ENCODE results near the gene RAD9A.

Gene RAD9A

DNA sequence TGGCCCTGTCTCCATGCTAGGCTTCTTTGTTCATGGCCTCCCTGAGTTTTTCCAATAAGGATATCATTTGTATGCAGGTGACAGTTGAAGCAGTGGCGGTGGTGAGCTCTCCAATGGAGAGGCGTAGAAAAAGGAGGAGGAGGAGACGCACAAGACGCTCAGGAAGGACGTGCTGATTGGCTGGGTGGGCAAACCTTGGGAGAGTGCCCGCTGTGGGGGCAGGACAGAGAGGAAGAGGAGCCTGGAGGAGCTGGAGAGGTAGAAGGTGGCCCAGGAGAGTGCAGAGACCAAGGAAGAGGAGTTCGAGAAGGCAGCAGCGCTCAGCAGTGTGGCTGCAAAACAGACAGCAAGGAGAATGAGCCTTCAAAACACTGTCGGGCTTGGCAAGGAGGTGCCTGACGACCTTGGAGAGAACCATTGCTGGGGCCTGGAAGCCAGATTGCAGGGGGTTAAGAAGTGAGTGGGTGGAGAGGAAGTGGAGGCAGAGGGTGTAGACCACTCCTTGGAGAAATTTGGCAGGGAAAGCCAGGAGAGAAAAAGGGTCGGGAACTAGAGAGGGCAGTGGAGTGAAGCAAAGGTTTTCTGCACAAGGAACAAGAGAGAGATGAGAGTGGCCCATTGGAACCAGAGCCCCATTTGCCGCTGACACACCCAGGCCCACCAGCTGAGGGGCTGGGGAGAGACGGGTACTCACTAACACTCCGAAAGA, 25.9 kb upstream of the RAD9A start:
- H3K9me3 ChIP-seq (ENCODE audit: insufficient read depth, low read length): no peaks in the 10 kb centered on the region
- peaks cover 8% of the 10 kb centered on the region for H3K36me3 ChIP-seq (replicated peaks; ENCODE audit: low read depth, low read length)
- H3K4me1 ChIP-seq (ENCODE audit: low read length): no peaks in the 10 kb centered on the region; the same call in 1 of the 2 replicates
- TF ChIP-seq, protein P1, sequence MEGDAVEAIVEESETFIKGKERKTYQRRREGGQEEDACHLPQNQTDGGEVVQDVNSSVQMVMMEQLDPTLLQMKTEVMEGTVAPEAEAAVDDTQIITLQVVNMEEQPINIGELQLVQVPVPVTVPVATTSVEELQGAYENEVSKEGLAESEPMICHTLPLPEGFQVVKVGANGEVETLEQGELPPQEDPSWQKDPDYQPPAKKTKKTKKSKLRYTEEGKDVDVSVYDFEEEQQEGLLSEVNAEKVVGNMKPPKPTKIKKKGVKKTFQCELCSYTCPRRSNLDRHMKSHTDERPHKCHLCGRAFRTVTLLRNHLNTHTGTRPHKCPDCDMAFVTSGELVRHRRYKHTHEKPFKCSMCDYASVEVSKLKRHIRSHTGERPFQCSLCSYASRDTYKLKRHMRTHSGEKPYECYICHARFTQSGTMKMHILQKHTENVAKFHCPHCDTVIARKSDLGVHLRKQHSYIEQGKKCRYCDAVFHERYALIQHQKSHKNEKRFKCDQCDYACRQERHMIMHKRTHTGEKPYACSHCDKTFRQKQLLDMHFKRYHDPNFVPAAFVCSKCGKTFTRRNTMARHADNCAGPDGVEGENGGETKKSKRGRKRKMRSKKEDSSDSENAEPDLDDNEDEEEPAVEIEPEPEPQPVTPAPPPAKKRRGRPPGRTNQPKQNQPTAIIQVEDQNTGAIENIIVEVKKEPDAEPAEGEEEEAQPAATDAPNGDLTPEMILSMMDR (IDR thresholded peaks at IDR 0.05; ENCODE audit: low read depth, low read length): no peak
- TF ChIP-seq EZH2phosphoT487 (IDR thresholded peaks at IDR 0.05; ENCODE audit: low read depth): no peak
- H3K9ac ChIP-seq (ENCODE audit: low read length): no peak overlapping the region
- no peak overlapping the region for H3K4me2 ChIP-seq (ENCODE audit: low read length)
- H4K20me1 ChIP-seq (ENCODE audit: insufficient read depth, low read length): peaks cover 4% of the 10 kb centered on the region; the same call in 1 of the 2 replicates
- H3K27me3 ChIP-seq (ENCODE audit: low read depth, low read length): no peaks in the 10 kb centered on the region
- H2AFZ ChIP-seq (ENCODE audit: low read depth, low read length): no peak overlapping the region
- H3K27ac ChIP-seq (ENCODE audit: low read length): no peak overlapping the region
- no peak overlapping the region for H3K4me3 ChIP-seq (ENCODE audit: low read length)
- peaks cover 10% of the 10 kb centered on the region for H3K79me2 ChIP-seq (ENCODE audit: low read length)

DNA sequence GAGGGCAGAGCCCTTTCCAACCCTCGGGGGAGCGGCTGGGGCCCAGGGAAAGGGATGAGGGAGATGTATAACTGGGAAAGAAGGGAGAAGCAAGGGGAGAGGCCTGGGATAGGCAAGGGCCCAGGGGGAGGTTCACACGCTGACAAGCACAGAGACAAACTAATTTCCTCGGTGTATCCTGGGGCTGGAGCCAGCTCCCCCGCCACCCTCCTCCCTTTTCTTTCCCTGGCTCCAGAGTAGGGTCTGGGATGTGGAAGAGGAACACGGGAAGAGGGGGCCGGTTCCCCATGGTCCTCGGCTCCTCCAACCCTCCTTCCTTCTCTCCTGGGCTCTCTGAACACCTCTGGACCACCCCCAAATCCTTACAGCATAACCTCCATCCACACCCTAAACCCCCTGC, 25.2 kb upstream of the RAD9A start:
- peaks cover 10% of the 10 kb centered on the region; the same call in 1 of the 2 replicates for H4K20me1 ChIP-seq (ENCODE audit: insufficient read depth, low read length)
- H3K9ac ChIP-seq (ENCODE audit: low read length): no peak overlapping the region
- H3K79me2 ChIP-seq (ENCODE audit: low read length): peaks cover 16% of the 10 kb centered on the region
- no peak overlapping the region for H3K27ac ChIP-seq (ENCODE audit: low read length)
- no peaks in the 10 kb centered on the region for H3K27me3 ChIP-seq (ENCODE audit: low read depth, low read length)
- no peaks in the 10 kb centered on the region for H3K9me3 ChIP-seq (ENCODE audit: insufficient read depth, low read length)
- no peak overlapping the region for H3K4me3 ChIP-seq (ENCODE audit: low read length)
- peaks cover 8% of the 10 kb centered on the region for H3K36me3 ChIP-seq (replicated peaks; ENCODE audit: low read depth, low read length)
- H2AFZ ChIP-seq (ENCODE audit: low read depth, low read length): no peak overlapping the region
- peaks cover 6% of the 10 kb centered on the region for H3K4me1 ChIP-seq (ENCODE audit: low read length)
- TF ChIP-seq, protein P1 (IDR thresholded peaks at IDR 0.05; ENCODE audit: low read depth, low read length): no peak
- no peak for TF ChIP-seq EZH2phosphoT487 (IDR thresholded peaks at IDR 0.05; ENCODE audit: low read depth)
- H3K4me2 ChIP-seq (ENCODE audit: low read length): no peak overlapping the region

DNA sequence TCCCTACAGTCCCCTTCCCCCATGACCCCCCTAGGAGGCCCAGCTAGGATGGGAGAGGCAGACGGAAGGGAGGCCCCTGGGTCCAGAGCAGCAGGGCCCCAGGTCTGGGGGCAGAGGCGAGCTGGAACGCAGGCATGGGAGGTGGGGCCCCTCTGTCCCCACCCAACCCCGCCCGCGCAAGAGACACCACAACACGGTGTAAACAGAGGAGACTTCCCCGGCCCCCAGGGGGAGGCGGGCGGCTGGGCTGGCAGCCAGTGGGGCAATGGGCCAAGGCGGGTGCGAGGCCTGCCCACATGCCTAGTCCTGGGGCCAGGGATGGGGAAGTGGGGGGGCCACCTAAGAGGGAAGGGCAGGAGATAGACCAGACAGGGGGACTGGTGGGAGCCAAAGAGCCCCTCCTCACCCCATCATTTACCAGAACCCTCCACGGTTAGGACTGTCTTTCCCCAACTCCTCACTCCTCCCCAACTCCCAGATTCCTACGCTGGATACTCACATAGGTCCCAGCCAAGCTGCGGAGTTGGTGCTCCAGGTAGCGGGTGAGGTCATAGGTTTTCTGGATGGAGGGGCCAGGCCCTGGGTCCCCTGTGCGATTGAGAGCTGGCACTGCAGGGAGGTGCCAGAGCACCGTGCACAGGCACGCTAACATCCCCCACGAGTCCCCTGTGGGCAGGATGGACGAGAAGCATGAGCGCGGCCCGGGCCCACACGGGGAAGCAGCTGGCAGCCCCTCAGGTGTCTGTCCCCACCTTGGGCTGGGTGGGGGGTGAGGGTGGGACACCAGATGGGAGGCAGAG, 24.6 kb upstream of the RAD9A start:
- no peak overlapping the region for H3K4me3 ChIP-seq (ENCODE audit: low read length)
- peaks cover 12% of the 10 kb centered on the region for H3K4me1 ChIP-seq (ENCODE audit: low read length)
- H2AFZ ChIP-seq (ENCODE audit: low read depth, low read length): no peak overlapping the region
- no peak overlapping the region for H3K9ac ChIP-seq (ENCODE audit: low read length)
- H3K36me3 ChIP-seq (replicated peaks; ENCODE audit: low read depth, low read length): peaks cover 8% of the 10 kb centered on the region
- H4K20me1 ChIP-seq (ENCODE audit: insufficient read depth, low read length): peaks cover 10% of the 10 kb centered on the region; the same call in 1 of the 2 replicates
- no peaks in the 10 kb centered on the region for H3K9me3 ChIP-seq (ENCODE audit: insufficient read depth, low read length)
- H3K4me2 ChIP-seq (ENCODE audit: low read length): no peak overlapping the region
- TF ChIP-seq, protein P1 (IDR thresholded peaks at IDR 0.05; ENCODE audit: low read depth, low read length): no peak
- no peak for TF ChIP-seq EZH2phosphoT487 (IDR thresholded peaks at IDR 0.05; ENCODE audit: low read depth)
- H3K27ac ChIP-seq (ENCODE audit: low read length): no peak overlapping the region
- H3K27me3 ChIP-seq (ENCODE audit: low read depth, low read length): no peaks in the 10 kb centered on the region
- peaks cover 22% of the 10 kb centered on the region for H3K79me2 ChIP-seq (ENCODE audit: low read length)

DNA sequence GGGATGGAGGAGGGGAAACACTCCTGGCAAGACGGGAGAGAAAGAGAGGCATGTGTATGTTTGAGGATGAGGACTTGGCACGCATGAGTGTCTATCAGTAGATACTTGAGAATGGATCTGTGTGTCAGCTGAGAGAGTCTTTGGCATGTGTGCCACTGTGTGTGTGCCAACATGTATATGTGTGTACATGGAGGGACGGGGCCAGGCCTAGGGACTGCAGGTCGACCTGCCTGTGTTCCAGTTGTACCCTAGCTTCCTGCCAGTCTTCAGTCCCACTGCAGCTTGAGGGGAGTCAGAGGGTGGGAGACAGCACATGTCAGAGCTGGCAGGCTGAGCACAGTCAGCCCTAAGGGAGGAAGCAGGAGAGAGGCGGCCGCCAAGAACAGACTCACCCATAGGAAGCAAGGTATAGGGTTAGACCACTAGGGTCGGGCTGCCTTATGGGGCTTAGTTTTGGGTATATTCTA, 24.0 kb upstream of the RAD9A start:
- no peak overlapping the region for H3K27ac ChIP-seq (ENCODE audit: low read length)
- H3K36me3 ChIP-seq (replicated peaks; ENCODE audit: low read depth, low read length): peaks cover 8% of the 10 kb centered on the region
- H3K79me2 ChIP-seq (ENCODE audit: low read length): peaks cover 23% of the 10 kb centered on the region
- no peaks in the 10 kb centered on the region for H3K9me3 ChIP-seq (ENCODE audit: insufficient read depth, low read length)
- TF ChIP-seq, protein P1 (IDR thresholded peaks at IDR 0.05; ENCODE audit: low read depth, low read length): no peak
- no peak for TF ChIP-seq EZH2phosphoT487 (IDR thresholded peaks at IDR 0.05; ENCODE audit: low read depth)
- H3K4me3 ChIP-seq (ENCODE audit: low read length): no peak overlapping the region
- no peak overlapping the region for H3K4me2 ChIP-seq (ENCODE audit: low read length)
- no peaks in the 10 kb centered on the region for H3K27me3 ChIP-seq (ENCODE audit: low read depth, low read length)
- H3K9ac ChIP-seq (ENCODE audit: low read length): no peak overlapping the region
- H3K4me1 ChIP-seq (ENCODE audit: low read length): peaks cover 13% of the 10 kb centered on the region
- peaks cover 10% of the 10 kb centered on the region; the same call in 1 of the 2 replicates for H4K20me1 ChIP-seq (ENCODE audit: insufficient read depth, low read length)
- H2AFZ ChIP-seq (ENCODE audit: low read depth, low read length): no peak overlapping the region
